NT2/D1 (cell line): ENCODE data around the gene NEK2.

Experiments used
- SUZ12 ChIP-seq: IDR thresholded peaks from 2 replicates; pipeline ENCODE4 v1.6.1; 2011; ENCODE audit not compliant: insufficient read length, insufficient read depth; ENCODE audit errors: extremely low read depth
- YY1 ChIP-seq: IDR thresholded peaks from 2 replicates; pipeline ENCODE4 v1.6.1; 2011; ENCODE audit not compliant: insufficient read length, insufficient read depth
- ZNF274 ChIP-seq: IDR thresholded peaks from 2 replicates; pipeline ENCODE4 v1.6.1; 2011; ENCODE audit warnings: mild to moderate bottlenecking, low read depth, low read length

- no peak for TF ChIP-seq ZNF274
- no peak for TF ChIP-seq YY1
- no peak for TF ChIP-seq SUZ12
These were observed 33.5 kb downstream of the NEK2 start for GRCh38 chr1:211641942-211642341.
